HFF-Myc (cell line): ENCODE measurements around the gene DNAJC18.
A peak's percentile ranks its signal among the peaks of the same experiment; 100 is the strongest.

Experiments used
- DNase-seq: peaks from one replicate; pipeline ENCODE4 v3.0.0-alpha.2; 2011; ENCODE audit warnings: low read depth; ENCODE audit errors: extremely low read depth
- H3K4me3 ChIP-seq: replicated peaks from 2 replicates; pipeline ENCODE4 v1.5.1; 2011; ENCODE audit warnings: low read depth, mild to moderate bottlenecking, control low read depth, low read length
- CTCF ChIP-seq: IDR thresholded peaks from 2 replicates; pipeline ENCODE4 v1.5.1; 2012; ENCODE audit warnings: mild to moderate bottlenecking, low read depth, low read length, control low read depth; ENCODE audit errors: missing control alignments

Gene DNAJC18

GRCh38 chr5:139374909-139375308, 64.4 kb downstream of the DNAJC18 start:
- TF ChIP-seq CTCF = no peak
- H3K4me3 ChIP-seq = no peak overlapping the region
- no peak for DNase-seq

GRCh38 chr5:139371482-139372435, 67.6 kb downstream of the DNAJC18 start:
- no peak overlapping the region for H3K4me3 ChIP-seq
- TF ChIP-seq CTCF = no peak
- no peak for DNase-seq

GRCh38 chr5:139369181-139369580, 70.1 kb downstream of the DNAJC18 start:
- TF ChIP-seq CTCF = no peak
- H3K4me3 ChIP-seq = no peak overlapping the region

GRCh38 chr5:139368613-139369012, 70.7 kb downstream of the DNAJC18 start:
- peak; percentile 11 for TF ChIP-seq CTCF
- DNase-seq = no peak
- no peak overlapping the region for H3K4me3 ChIP-seq

More at GRCh38 chr5:139369181-139369580, 70.1 kb downstream of the DNAJC18 start:
- no peak for DNase-seq

GRCh38 chr5:139364466-139364865, 74.9 kb downstream of the DNAJC18 start:
- H3K4me3 ChIP-seq = no peak overlapping the region
- TF ChIP-seq CTCF = no peak
- no peak for DNase-seq

- H3K4me3 ChIP-seq = no peak overlapping the region
- no peak for DNase-seq
- TF ChIP-seq CTCF = no peak
These were observed 75.4 kb downstream of the DNAJC18 start for GRCh38 chr5:139363937-139364336.
